GM21367 (cell line): ENCODE results near the gene SLC22A7.
"Not testable (repeated sequence)": the region's sequence is repeated elsewhere in the genome, so short reads cannot be mapped to it uniquely, and the experiment has no call there.

Source experiments
- ATAC-seq: cut with Tn5 transposase; IDR thresholded peaks from one replicate; pipeline ENCODE4 v1.9.1; 2021; ENCODE audit not compliant: unreplicated experiment

SLC22A7 gene

GRCh38 chr6:43334466-43335095 is 36.5 kb downstream of the SLC22A7 start:
- ATAC-seq = no peak

GRCh38 chr6:43335469-43335868 is 37.4 kb downstream of the SLC22A7 start:
- ATAC-seq = no peak

- ATAC-seq = no peak
Observed at GRCh38 chr6:43336382-43336781, 38.3 kb downstream of the SLC22A7 start.

- ATAC-seq = no peak
Observed at GRCh38 chr6:43338243-43338642, 40.2 kb downstream of the SLC22A7 start.

GRCh38 chr6:43339168-43339567 is 41.1 kb downstream of the SLC22A7 start:
- ATAC-seq = peak; percentile 79

- not testable (repeated sequence) for ATAC-seq
Observed at GRCh38 chr6:43346243-43346642, 48.2 kb downstream of the SLC22A7 start.

GRCh38 chr6:43347021-43347420 is 49.0 kb downstream of the SLC22A7 start:
- ATAC-seq = no peak

GRCh38 chr6:43347444-43347843 is 49.4 kb downstream of the SLC22A7 start:
- no peak for ATAC-seq

GRCh38 chr6:43351951-43352350 is 53.9 kb downstream of the SLC22A7 start:
- not testable (repeated sequence) for ATAC-seq
